GM12872 (cell line): ENCODE data around the gene RTF2.

Experiments
- TF ChIP-seq, protein P1 (sequence below): IDR thresholded peaks from 3 replicates; pipeline ENCODE4 v1.5.1; 2011; ENCODE audit warnings: low read depth, mild to moderate bottlenecking, low read length, moderate library complexity; ENCODE audit not compliant: insufficient read depth

The RTF2 gene

GRCh38 chr20:56439771-56440291 is 28.6 kb upstream of the RTF2 start:
- TF ChIP-seq, protein P1, sequence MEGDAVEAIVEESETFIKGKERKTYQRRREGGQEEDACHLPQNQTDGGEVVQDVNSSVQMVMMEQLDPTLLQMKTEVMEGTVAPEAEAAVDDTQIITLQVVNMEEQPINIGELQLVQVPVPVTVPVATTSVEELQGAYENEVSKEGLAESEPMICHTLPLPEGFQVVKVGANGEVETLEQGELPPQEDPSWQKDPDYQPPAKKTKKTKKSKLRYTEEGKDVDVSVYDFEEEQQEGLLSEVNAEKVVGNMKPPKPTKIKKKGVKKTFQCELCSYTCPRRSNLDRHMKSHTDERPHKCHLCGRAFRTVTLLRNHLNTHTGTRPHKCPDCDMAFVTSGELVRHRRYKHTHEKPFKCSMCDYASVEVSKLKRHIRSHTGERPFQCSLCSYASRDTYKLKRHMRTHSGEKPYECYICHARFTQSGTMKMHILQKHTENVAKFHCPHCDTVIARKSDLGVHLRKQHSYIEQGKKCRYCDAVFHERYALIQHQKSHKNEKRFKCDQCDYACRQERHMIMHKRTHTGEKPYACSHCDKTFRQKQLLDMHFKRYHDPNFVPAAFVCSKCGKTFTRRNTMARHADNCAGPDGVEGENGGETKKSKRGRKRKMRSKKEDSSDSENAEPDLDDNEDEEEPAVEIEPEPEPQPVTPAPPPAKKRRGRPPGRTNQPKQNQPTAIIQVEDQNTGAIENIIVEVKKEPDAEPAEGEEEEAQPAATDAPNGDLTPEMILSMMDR: no peak

DNA sequence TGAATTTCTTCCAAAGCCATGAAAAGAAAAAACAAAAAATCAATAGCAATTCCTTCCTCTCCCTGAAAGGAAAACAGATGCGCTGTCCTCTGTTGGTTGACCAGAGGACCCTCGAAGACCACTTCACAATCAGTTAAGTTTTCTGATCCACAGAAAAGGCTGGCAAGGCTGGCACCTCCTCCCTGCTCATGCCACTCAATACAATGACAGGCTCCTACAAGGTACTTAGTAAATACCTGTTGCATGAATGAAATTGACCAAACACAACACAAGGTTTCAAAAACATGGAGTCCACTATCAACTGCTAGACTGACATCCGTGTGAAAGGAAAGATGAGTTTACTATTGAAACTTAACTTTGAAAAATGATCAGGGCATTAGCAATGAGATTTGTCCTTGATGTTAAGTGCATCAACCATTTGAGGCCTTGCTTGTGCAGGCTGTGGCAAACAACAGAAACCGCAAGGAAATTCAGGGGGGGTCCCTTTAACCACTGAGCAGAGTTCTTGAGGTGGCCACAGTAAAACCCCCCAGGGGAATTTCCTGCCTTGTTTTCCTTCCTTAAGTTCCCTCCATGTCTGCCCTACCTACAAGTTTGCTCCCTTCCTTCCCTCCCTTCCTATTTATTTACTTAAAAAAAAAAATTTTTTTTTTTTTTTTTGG is 27.9 kb upstream of the RTF2 start:
- TF ChIP-seq, protein P1: no peak

- TF ChIP-seq, protein P1: no peak
These were observed 25.8 kb upstream of the RTF2 start for GRCh38 chr20:56442389-56443365.

DNA sequence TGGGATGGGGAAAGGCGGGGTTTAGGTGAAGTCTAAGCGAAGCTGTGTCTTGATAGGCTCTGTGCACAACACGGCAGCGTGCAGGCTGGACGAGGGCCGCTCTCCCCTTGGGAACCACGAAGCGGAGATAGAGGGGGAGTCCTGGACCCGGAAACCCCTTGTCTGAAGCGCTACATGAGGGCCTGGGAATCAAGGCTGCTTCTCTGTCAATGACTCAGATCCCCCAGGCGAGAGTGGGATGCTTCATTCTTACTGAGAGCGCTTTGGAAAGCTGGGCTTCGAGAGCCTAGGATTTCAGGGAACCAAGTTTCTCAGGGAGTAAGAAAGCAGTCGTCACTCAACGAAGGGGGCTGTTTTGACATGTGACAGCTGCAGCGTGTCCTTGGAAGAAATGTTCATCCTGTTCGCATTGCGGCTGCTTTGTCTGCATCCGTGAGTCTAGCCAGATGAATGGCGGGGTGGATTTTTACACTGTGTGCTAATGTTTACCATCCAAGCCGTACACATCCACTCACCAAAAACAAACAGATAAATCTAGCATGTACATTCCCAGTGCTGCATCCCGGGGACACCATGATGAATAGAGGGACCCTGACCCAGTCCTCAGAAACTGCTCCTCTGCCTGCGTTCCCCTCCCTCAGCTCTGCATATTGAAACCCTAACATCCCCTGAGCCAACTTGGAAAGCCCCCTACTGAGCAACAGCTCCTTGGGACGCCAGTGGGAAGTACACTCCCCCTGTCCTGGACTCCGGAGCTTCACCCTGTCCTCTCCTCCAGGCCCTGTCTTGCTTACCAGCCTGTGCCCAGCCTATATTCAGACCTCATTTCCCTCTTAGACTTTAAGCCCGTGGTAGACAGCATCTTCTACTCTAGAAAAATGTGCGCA is 24.5 kb upstream of the RTF2 start:
- TF ChIP-seq, protein P1: no peak

DNA sequence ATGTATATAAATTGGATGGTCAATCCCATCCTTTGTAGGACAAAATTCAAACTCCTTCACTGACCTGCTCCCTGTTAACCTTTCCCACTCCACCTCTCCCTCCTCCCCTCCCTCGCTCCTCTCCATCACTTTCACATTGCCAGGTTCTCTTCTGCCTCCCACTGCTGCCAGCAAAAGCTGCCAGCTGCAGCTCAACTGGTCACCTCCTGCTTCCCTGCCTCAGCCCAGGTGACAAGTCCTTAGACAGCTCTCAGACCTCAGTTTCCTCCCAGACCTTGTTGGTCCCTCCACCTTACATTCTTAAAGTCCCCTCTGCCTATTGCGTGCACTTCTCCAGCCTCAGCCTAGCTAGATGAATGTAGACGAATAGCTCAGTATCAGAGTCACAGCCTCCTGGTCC is 23.3 kb upstream of the RTF2 start:
- TF ChIP-seq, protein P1: no peak

GRCh38 chr20:56445540-56445939 is 22.9 kb upstream of the RTF2 start:
- TF ChIP-seq, protein P1: no peak
